ENCODE results near the gene SLC35A1.

SLC35A1 gene

GRCh38 chr6:87444362-87444761 is 28.4 kb upstream of the SLC35A1 start:
- in situ Hi-C loops (cut with HindIII; ENCODE audit: low sequenced_read_pairs): no loop called here
- no peak for DNase-seq (ENCODE audit: low read depth, low spot score)
- no peak for TF ChIP-seq CTCF (IDR thresholded peaks at IDR 0.05; ENCODE audit: low read depth, low read length)
- no peak overlapping the region for H3K4me3 ChIP-seq (ENCODE audit: low read depth, low read length)

GRCh38 chr6:87465051-87465450 is 7.7 kb upstream of the SLC35A1 start:
- no peak overlapping the region for H3K4me3 ChIP-seq (ENCODE audit: low read depth, low read length)
- DNase-seq (ENCODE audit: low read depth, low spot score): no peak
- TF ChIP-seq CTCF (IDR thresholded peaks at IDR 0.05; ENCODE audit: low read depth, low read length): no peak
- in situ Hi-C loops (cut with HindIII; ENCODE audit: low sequenced_read_pairs): no loop called here

- H3K4me3 ChIP-seq (ENCODE audit: low read depth, low read length): peak overlapping the region; percentile 88
- peak; percentile 29 for DNase-seq (ENCODE audit: low read depth, low spot score)
- in situ Hi-C loops (cut with HindIII; ENCODE audit: low sequenced_read_pairs): no loop called here
- peak; percentile 4 for TF ChIP-seq CTCF (IDR thresholded peaks at IDR 0.05; ENCODE audit: low read depth, low read length)
These were observed 687 bp downstream of the SLC35A1 start for GRCh38 chr6:87473419-87473903.

- in situ Hi-C loops (cut with HindIII; ENCODE audit: low sequenced_read_pairs): no loop called here
- H3K4me3 ChIP-seq (ENCODE audit: low read depth, low read length): no peak overlapping the region
These were observed 9.2 kb downstream of the SLC35A1 start for GRCh38 chr6:87481931-87482330.

GRCh38 chr6:87482366-87482765 is 9.6 kb downstream of the SLC35A1 start:
- H3K4me3 ChIP-seq (ENCODE audit: low read depth, low read length): no peak overlapping the region
- DNase-seq (ENCODE audit: low read depth, low spot score): no peak
- TF ChIP-seq CTCF (IDR thresholded peaks at IDR 0.05; ENCODE audit: low read depth, low read length): no peak
- in situ Hi-C loops (cut with HindIII; ENCODE audit: low sequenced_read_pairs): no loop called here

More at GRCh38 chr6:87481931-87482330, 9.2 kb downstream of the SLC35A1 start:
- no peak for DNase-seq (ENCODE audit: low read depth, low spot score)
- TF ChIP-seq CTCF (IDR thresholded peaks at IDR 0.05; ENCODE audit: low read depth, low read length): no peak

- TF ChIP-seq CTCF (IDR thresholded peaks at IDR 0.05; ENCODE audit: low read depth, low read length): no peak
- in situ Hi-C loops (cut with HindIII; ENCODE audit: low sequenced_read_pairs): no loop called here
- DNase-seq (ENCODE audit: low read depth, low spot score): peak; percentile 63
- no peak overlapping the region for H3K4me3 ChIP-seq (ENCODE audit: low read depth, low read length)
These were observed 11.2 kb downstream of the SLC35A1 start for GRCh38 chr6:87483929-87484328.

GRCh38 chr6:87484491-87484890 is 11.7 kb downstream of the SLC35A1 start:
- no peak for DNase-seq (ENCODE audit: low read depth, low spot score)
- H3K4me3 ChIP-seq (ENCODE audit: low read depth, low read length): no peak overlapping the region
- no peak for TF ChIP-seq CTCF (IDR thresholded peaks at IDR 0.05; ENCODE audit: low read depth, low read length)
- in situ Hi-C loops (cut with HindIII; ENCODE audit: low sequenced_read_pairs): no loop called here

All from astrocyte of the spinal cord (primary cell).